Measurements from ENCODE around the gene ITGAE. TPM values are rescaled to one million over a fixed set of nuclear protein-coding genes. Genes with fewer than 3 reads are reported as not detected.

Gene ITGAE
- total and polyA plus RNA-seq, 10 of the 15 experiments (the other 5 are each of a cell fraction or from before 2014, with no cell fraction given): 13.1 to 161 (median 34.8) TPM

DNA sequence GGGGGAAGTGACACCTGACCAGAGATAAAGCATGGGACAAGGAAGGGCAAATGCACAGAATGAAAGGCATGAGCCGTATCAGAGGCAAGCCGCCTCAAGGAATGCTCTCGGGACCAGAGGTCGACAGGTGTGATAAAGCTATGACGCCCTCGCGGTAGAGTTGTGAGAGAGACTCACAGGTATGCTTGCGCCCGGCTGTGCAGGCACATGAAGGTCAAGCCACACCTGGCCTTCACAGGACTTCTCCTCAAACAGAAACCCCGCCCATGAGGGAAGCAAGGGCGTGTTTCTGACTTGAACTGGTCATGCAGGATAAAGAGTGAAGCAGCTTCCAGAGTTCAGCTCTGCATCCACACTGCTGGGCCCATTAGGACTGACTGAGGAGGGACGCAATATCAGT is 37.2 kb upstream of the ITGAE start:
- FAIRE-seq: no peak
- TF ChIP-seq CREM (IDR thresholded peaks at IDR 0.05; ENCODE audit: low read depth): no peak
- TF ChIP-seq, protein P1, sequence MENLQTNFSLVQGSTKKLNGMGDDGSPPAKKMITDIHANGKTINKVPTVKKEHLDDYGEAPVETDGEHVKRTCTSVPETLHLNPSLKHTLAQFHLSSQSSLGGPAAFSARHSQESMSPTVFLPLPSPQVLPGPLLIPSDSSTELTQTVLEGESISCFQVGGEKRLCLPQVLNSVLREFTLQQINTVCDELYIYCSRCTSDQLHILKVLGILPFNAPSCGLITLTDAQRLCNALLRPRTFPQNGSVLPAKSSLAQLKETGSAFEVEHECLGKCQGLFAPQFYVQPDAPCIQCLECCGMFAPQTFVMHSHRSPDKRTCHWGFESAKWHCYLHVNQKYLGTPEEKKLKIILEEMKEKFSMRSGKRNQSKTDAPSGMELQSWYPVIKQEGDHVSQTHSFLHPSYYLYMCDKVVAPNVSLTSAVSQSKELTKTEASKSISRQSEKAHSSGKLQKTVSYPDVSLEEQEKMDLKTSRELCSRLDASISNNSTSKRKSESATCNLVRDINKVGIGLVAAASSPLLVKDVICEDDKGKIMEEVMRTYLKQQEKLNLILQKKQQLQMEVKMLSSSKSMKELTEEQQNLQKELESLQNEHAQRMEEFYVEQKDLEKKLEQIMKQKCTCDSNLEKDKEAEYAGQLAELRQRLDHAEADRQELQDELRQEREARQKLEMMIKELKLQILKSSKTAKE (IDR thresholded peaks at IDR 0.05; ENCODE audit: low read depth, poor library complexity, severe bottlenecking): no peak
- no peak for TF ChIP-seq ZBED1 (IDR thresholded peaks at IDR 0.05; ENCODE audit: borderline replicate concordance)
- no peak for TF ChIP-seq CHD1 (IDR thresholded peaks at IDR 0.05; ENCODE audit: low read depth, low read length)
- TF ChIP-seq, protein P2, sequence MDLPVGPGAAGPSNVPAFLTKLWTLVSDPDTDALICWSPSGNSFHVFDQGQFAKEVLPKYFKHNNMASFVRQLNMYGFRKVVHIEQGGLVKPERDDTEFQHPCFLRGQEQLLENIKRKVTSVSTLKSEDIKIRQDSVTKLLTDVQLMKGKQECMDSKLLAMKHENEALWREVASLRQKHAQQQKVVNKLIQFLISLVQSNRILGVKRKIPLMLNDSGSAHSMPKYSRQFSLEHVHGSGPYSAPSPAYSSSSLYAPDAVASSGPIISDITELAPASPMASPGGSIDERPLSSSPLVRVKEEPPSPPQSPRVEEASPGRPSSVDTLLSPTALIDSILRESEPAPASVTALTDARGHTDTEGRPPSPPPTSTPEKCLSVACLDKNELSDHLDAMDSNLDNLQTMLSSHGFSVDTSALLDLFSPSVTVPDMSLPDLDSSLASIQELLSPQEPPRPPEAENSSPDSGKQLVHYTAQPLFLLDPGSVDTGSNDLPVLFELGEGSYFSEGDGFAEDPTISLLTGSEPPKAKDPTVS (IDR thresholded peaks at IDR 0.05; ENCODE audit: low read depth, low read length): no peak
- no peak for TF ChIP-seq PML (IDR thresholded peaks at IDR 0.05; ENCODE audit: low read length)
- TF ChIP-seq MYC (IDR thresholded peaks at IDR 0.05; ENCODE audit: insufficient read depth, insufficient read length, insufficient replicate concordance, low read length, severe bottlenecking): no peak
- no peak for TF ChIP-seq SREBF1 (IDR thresholded peaks at IDR 0.05; ENCODE audit: low read length)
- no peak for TF ChIP-seq BACH1 (IDR thresholded peaks at IDR 0.05; ENCODE audit: borderline replicate concordance)
- TF ChIP-seq MTA2 (IDR thresholded peaks at IDR 0.05; ENCODE audit: low read depth): no peak
- TF ChIP-seq, protein P3, sequence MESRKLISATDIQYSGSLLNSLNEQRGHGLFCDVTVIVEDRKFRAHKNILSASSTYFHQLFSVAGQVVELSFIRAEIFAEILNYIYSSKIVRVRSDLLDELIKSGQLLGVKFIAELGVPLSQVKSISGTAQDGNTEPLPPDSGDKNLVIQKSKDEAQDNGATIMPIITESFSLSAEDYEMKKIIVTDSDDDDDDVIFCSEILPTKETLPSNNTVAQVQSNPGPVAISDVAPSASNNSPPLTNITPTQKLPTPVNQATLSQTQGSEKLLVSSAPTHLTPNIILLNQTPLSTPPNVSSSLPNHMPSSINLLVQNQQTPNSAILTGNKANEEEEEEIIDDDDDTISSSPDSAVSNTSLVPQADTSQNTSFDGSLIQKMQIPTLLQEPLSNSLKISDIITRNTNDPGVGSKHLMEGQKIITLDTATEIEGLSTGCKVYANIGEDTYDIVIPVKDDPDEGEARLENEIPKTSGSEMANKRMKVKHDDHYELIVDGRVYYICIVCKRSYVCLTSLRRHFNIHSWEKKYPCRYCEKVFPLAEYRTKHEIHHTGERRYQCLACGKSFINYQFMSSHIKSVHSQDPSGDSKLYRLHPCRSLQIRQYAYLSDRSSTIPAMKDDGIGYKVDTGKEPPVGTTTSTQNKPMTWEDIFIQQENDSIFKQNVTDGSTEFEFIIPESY (IDR thresholded peaks at IDR 0.05): no peak
- no peak for TF ChIP-seq GATAD2B (conservative IDR thresholded peaks at IDR 0.05; ENCODE audit: low read depth)
- TF ChIP-seq NR2F1 (conservative IDR thresholded peaks at IDR 0.05): no peak

More for the DNA sequence above, 37.2 kb upstream of the ITGAE start:
- Histone ChIP-seq H3K9me3 (replicated peaks; ENCODE audit: control insufficient read depth, insufficient read depth, low read length) (no peaks in the 10 kb centered on the region), H3K9ac (ENCODE audit: control insufficient read depth, insufficient read depth, low read length) (no peak overlapping the region), H3K4me3 (no peak overlapping the region), H3K36me3 (ENCODE audit: control insufficient read depth in 2 of 2, insufficient read depth in 2 of 2, low read length in 1 of 2) (peaks cover 6 to 26% of the 10 kb centered on the region in 2 experiments), H2AFZ (ENCODE audit: control insufficient read depth, low read depth, low read length) (no peak overlapping the region), H3K79me2 (ENCODE audit: control insufficient read depth, insufficient read depth, low read length) (no peaks in the 10 kb centered on the region; the same call in 1 of the 2 replicates), H3K4me2 (ENCODE audit: control insufficient read depth, insufficient read depth) (no peak overlapping the region), H4K20me1 (ENCODE audit: control insufficient read depth, insufficient read depth) (no peaks in the 10 kb centered on the region), H3K4me1 (ENCODE audit: control insufficient read depth, insufficient read depth, low read length) (no peaks in the 10 kb centered on the region; the same call in 1 of the 2 replicates), H3K27ac (ENCODE audit: control insufficient read depth, insufficient read depth) (no peak overlapping the region), H3K27me3 (replicated peaks in 1 of 2; ENCODE audit: control insufficient read depth in 2 of 2, insufficient read depth in 2 of 2, low read length in 1 of 2) (no peaks in the 10 kb centered on the region)
- CTCF ChIA-PET: interaction anchor here (0.5 to 5.6 kb wide), 8 partner anchors 8 to 1346 kb away, joined by 3 to 34 read pairs (median 5); partner anchors contain the start of gene NCBP3
- no peak for ATAC-seq
- RAD21 ChIA-PET (ENCODE audit: unreplicated experiment): interaction anchor here (0.8 to 2.3 kb wide), 2 partner anchors 99 to 101 kb away, joined by 3 to 10 read pairs; no protein-coding TSS in a partner anchor
- SMC1A ChIA-PET (ENCODE audit: uncharacterized antibody, unreplicated experiment): interaction anchor here (1.3 to 3.2 kb wide), 3 partner anchors 10 to 155 kb away, joined by 3 to 15 read pairs (median 10); no protein-coding TSS in a partner anchor
- WGBS (ENCODE audit: insufficient coverage, insufficient replicate concordance, low lambda C conversion rate, missing lambda C conversion rate): 94% methylated on average over 12 of the region's 12 CpGs
- in situ Hi-C loops (cut with MboI) (no loop called here), intact Hi-C loops (cut with micrococcal nuclease; ENCODE audit: unreplicated experiment) (no loop called here)
- BruUV-seq (replicated peaks): no TSS peak
- DNase-seq (ENCODE audit: low read depth, low spot score): no peak
- POLR2A ChIA-PET: no interaction called here

Data from GM12878 (cell line).